Measurements from ENCODE around the gene ZNF598.
A peak's percentile ranks its signal among the peaks of the same experiment; 100 is the strongest.

DNA sequence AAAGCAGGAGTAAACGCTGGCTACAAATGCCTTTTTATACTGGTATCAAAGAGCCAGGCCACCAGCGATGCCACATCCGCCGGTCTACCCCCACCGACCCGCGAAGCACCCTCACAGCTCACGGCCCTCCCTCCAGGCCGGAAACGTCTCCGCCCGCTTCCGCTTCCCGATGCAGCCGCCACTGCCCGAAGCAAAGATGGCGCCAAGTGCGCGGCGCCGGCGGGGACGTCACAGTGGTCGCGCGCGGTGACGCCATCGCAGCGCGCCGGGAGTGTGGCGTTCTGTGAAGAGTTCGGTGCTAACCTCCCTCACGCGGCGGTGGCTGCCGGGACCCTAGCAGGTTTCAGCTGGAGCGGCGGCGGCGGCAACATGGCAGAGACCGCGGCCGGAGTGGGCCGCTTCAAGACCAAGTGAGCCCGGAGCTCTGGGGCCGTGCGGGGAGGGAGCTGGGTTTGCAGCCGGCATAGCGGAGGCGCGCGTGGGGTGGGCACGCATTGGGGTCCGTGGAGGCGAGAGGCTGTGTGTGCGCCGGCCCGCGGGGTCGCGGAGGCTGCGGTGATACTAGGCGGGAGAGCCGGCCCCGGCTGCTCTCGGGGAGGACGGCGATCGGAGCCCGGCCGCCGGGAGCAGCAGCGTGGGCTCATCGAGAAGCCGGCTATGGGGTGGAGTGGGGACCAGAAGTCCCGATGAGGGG is 37.7 kb downstream of the ZNF598 start, which contains the start of gene TBL3:
- TF ChIP-seq POLR2AphosphoS5 (IDR thresholded peaks at IDR 0.05; ENCODE audit: low read depth, low read length) (peak; percentile 94), POLR2A (IDR thresholded peaks at IDR 0.05; ENCODE audit: low read depth, low read length) (peak; percentile 94), TAF1 (IDR thresholded peaks at IDR 0.05; ENCODE audit: borderline replicate concordance, low read depth, low read length) (0 out of 2 replicates have a peak, but pooled peaks have one; percentile 71)
